HG03196 (cell line): ENCODE measurements around the gene GALNT16.

Source experiments
- ATAC-seq: cut with Tn5 transposase; IDR thresholded peaks from one replicate; pipeline ENCODE4 v1.9.1; 2021; ENCODE audit not compliant: unreplicated experiment

GALNT16 gene

GRCh38 chr14:69316449-69317101 is 56.6 kb downstream of the GALNT16 start:
- ATAC-seq = no peak

- ATAC-seq = no peak
These were observed 57.3 kb downstream of the GALNT16 start for GRCh38 chr14:69317102-69317755.

- ATAC-seq = no peak
These were observed 57.8 kb downstream of the GALNT16 start for GRCh38 chr14:69317780-69318179.

- no peak for ATAC-seq
These were observed 58.3 kb downstream of the GALNT16 start for GRCh38 chr14:69318241-69318640.

GRCh38 chr14:69318901-69319475 is 59.0 kb downstream of the GALNT16 start:
- no peak for ATAC-seq

GRCh38 chr14:69319911-69320310 is 60.0 kb downstream of the GALNT16 start:
- no peak for ATAC-seq

GRCh38 chr14:69320581-69321365 is 60.8 kb downstream of the GALNT16 start:
- ATAC-seq = no peak

GRCh38 chr14:69321601-69322330 is 61.8 kb downstream of the GALNT16 start:
- ATAC-seq = no peak

- ATAC-seq = no peak
These were observed 63.5 kb downstream of the GALNT16 start for GRCh38 chr14:69323266-69323998.

GRCh38 chr14:69323999-69324282 is 64.0 kb downstream of the GALNT16 start:
- ATAC-seq = no peak

GRCh38 chr14:69324341-69324931 is 64.5 kb downstream of the GALNT16 start:
- no peak for ATAC-seq

- ATAC-seq = no peak
These were observed 65.1 kb downstream of the GALNT16 start for GRCh38 chr14:69325086-69325485.

- ATAC-seq = no peak
These were observed 65.8 kb downstream of the GALNT16 start for GRCh38 chr14:69325646-69326265.

- no peak for ATAC-seq
These were observed 66.7 kb downstream of the GALNT16 start for GRCh38 chr14:69326611-69327010.

GRCh38 chr14:69327507-69327906 is 67.5 kb downstream of the GALNT16 start:
- ATAC-seq = no peak

- no peak for ATAC-seq
These were observed 68.4 kb downstream of the GALNT16 start for GRCh38 chr14:69328317-69328716.

- no peak for ATAC-seq
These were observed 68.8 kb downstream of the GALNT16 start for GRCh38 chr14:69328765-69329164.

- ATAC-seq = no peak
These were observed 71.2 kb downstream of the GALNT16 start for GRCh38 chr14:69331206-69331605.

GRCh38 chr14:69332782-69333395 is 72.9 kb downstream of the GALNT16 start:
- no peak for ATAC-seq
